ENCODE results near the gene CARF.
"Not testable (repeated sequence)": the region's sequence is repeated elsewhere in the genome, so short reads cannot be mapped to it uniquely, and the experiment has no call there.

CARF gene

DNA sequence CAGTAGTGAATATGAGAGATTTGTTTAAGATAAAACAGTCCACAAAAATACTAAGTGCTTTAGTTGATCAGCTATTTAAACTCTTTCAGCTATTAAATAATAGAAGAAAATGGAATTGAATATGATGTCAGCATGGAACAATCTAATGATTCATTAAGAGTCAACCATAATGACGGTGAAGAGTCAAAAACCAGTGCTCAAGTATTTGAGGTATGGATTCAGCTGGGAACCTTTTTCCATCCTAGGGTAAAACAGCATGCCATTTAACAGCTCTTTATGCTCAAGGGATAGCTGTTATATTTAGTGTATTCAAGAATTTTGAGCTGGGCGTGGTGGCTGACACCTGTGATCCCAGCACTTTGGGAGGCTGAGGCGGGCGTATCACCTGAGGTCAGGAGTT lies 29.7 kb downstream of the CARF start:
- DNase-seq = no peak

DNA sequence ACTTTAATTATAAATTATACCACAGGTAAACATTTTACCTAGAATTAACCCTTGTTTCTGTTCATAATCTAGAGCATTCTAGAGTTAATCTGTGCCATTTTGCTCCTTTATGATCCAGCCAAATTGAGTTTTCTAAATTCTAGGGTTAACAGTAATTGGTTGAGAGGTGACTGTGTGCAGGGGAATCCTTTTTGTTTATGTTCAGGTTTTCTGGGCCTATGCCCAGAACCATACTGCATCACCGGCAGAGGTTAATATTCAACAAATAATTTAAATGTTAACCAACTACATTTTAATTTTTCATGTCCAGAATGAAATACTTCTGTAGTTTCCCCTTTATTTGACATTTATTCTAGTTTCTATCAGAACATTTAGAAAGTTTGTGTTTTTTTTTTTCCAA lies 32.3 kb downstream of the CARF start:
- no peak for DNase-seq

DNA sequence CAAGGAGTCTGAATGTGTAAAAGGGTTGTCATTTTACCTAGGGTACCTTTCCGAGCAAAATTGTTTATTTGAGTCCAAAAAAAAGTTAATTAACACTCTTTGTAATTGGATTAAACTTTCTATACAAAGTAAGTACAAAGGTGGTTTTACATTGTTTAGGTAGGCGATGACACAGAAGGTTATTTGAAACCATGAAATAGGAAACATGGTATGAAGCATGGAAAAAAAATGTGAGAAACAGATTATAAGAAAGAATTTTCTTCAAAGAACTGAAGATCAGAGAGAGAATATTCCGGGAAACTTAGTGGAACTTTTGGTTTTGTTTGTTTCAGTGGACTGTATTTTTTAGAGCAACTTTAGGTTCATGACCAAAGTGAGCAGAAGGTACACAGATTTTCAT lies 32.7 kb downstream of the CARF start:
- DNase-seq = no peak

DNA sequence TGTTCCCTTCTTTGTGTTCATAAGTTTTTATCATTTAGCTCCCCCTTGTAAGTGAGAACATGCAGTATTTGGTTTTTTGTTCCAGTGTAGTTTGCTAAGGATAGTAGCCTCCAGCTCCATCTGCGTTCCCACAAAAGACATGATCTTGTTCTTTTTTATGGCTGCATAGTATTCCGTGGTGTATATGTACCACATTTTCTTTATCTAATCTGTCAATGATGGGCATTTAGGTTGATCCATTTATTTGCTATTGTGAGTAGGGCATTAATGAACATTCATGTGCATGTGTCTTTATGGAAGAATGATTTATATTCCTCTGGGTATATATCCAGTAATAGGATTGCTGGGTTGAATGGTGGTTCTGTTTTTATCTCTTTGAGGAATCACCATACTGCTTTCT lies 33.4 kb downstream of the CARF start:
- DNase-seq = no peak

DNA sequence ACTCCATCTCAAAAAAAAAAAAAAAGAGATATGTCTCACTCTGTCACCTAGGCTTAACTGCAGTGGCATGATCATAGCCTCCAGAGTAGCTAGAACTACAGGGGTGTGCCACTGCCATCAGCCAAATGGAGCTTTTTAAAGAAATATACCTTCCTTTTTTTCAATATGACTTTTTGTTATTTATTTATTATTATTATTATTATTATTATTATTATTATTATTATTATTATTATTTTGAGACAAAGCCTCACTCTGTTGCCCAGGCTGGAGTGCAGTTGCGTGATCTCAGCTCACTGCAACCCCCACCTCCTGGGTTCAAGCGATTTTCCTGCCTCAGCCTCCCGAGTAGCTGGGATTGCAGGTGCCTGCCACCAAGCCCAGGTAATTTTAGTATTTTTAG lies 37.3 kb downstream of the CARF start:
- not testable (repeated sequence) for DNase-seq

DNA sequence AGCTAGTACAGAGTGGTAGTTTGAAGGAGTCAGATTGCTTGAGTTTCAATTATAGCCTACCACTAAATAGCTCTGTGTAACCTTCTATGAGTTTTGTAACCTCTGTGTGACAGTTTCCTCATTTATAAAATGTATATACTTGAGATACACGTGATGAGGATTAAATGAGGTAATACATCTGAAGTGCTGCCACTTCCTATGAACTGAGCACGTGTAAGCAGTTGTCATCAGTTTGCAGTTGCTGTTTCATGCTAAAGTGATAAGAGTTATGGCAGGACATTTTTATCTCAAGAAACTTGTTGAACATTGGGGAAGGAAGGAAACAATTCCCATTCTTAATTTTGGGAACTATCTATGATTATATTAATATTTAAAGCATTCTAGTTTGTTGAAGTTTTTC lies 38.5 kb downstream of the CARF start:
- DNase-seq = peak; percentile 70

DNA sequence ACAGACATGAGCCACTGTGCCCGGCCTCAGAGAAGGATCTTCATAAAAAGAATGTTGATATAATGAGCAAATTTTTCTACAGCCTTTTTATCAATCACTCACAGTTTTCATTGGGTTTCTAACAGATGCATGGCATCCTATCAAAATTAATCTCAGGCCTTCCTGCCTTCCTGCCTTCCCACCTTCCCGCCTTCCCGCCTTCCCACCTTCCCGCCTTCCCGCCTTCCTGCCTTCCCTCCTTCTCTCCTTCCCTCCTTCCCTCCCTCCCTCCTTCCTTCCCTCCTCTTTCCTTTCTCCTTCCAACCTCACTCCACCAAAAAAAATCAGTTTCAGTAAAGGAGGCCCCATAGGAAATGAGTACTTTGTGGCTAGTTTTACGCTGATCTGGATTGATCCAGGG lies 48.4 kb downstream of the CARF start:
- DNase-seq = no peak

DNA sequence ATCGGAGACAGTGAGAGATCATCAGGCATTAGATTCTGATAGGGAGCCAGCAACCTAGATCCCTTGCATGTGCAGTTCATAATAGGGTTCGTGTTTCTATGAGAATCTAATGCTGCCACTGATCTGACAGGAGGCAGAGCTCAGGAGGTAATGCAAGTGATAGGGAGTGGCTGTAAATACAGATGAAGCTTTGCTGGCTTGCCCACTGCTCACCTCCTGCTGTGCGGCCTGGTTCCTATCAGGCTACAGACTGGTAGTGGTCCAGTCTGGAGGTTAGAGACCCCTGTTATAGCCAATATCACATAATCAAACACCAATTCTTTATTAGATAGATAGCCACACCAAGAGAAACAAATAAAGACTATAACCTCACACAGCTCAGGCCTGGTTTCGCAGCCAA lies 51.6 kb downstream of the CARF start:
- DNase-seq = no peak

DNA sequence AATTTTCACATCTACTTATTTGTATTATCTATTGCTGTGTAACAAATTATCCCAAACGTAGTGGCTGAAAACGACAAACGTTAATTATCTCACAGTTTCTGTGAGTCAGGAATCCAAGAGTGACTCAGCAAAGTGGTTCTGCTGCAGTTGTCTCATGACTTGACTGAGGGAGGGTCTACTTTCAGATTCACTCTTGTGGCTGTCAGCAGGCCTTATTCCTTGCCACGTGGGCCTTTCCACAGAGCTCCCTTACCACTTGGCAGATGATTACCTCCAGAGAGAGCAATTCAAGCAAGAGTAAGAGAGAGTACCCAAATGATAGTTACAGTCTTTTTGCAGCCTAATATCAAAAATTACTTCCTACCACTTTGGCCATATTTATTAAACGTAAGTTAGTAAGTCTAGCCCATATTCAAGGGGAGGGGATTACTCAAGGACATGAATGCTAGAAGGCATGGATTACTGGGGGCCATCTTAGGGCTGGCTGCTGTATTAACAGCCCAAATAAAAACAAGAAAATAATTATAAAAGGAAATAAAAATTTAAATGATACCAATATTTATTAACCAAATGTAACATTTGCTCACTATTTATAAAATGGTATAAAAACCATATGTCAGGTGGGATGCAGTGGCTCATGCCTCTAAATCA lies 53.9 kb downstream of the CARF start:
- DNase-seq = no peak

DNA sequence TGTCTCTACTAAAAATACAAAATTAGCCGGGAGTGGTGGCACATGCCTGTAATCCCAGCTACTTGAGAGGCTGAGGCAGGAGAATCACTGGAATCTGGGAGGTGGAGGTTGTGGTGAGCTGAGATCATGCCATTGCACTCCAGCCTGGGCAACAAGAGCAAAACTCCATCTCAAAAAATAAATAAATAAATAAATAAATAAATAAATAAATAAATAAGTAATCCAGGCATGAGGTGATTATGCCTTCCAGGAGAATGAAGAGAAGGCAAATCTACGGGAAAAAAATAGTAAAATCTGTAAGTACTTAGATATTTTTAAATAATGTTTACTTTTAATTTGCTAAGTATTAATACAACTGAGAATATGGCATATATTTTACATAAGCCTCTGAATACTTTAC lies 57.3 kb downstream of the CARF start:
- DNase-seq = not testable (repeated sequence)

DNA sequence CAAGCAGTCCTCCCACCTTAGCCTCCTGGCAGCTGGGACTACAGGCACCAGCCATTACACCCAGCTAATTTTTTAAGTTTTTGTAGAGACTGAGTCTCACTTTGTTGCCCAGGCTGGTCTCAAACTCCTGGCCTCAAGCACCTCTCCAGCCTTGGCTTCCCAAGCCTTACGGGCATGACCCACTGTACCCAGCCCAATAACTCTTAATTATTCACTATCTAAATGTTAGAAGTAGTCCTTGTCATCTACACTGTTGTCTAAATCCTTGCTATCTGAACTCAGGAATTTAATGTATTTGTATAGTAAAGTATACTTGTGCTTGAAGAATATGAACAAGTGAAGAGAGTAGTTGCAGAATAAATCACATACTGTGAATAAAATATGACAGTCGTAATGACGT lies 64.7 kb downstream of the CARF start:
- DNase-seq = no peak

DNA sequence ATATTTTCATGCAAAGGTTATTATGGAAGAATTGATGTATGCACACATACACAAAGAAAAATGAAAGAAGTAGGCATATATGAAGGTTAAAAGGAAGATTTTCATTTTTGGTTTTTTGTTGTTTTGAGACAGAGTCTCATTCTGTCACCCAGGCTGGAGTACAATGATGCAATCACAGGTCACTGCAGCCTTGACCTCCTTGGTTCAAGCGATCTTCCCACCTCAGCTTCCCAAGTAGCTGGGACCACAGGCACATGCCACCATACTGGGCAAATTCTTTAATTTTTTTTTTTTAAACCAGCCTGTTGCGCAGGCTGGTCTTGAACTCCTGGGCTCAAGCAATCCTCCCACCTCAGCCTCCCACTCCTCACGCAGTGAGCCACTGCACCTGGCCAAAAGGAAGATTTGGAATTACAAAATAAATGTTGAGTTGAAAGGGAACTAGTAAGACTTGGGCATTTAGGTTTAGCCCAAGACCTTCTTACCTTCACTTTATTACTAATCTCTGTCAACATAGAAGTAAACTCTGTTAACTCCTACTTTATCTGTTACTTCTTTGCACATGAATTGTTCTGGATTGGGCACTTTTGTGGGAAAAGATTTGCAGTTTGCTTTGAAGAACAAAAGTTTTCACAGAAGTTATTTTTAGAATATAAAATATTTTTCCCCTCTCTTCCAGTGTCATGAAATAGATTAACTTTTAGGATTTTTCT lies 70.9 kb downstream of the CARF start:
- no peak for DNase-seq

DNA sequence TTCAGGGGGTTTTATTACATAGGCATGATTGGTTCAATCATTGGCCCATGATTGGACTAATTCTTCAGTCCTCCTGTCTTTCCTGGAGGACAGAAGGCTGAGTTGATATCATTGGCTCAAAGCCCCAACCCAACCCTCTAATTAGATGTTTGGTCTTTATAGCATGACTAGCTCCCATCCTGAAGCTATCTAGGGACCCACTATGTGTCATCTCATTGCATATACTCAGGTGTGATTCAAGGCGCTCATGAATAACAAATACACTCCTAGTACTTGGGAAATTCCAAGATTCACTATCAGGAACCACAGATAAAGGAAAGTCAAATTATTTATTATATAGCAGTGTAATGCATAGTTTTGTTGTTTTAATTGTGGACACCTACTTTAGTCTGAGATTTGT lies 77.7 kb downstream of the CARF start:
- no peak for DNase-seq

DNA sequence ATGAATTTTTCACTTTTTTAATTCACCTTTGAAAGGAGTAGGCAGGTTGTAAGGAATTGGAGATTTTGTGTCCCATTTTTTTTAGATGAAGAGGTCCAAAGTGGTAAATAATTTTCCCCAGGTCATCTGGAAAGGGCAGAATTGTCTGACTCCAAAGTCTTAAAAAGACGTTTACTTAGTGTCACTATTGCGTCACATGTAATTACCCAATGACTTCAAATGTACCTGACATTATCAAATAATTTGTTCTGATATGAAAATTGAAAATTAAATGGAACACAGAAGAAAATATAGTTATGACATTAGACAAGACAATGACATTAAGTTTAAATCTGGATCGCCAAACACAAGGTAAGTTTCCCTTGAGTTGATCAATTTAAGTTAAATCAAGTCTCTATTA lies 78.4 kb downstream of the CARF start:
- no peak for DNase-seq

DNA sequence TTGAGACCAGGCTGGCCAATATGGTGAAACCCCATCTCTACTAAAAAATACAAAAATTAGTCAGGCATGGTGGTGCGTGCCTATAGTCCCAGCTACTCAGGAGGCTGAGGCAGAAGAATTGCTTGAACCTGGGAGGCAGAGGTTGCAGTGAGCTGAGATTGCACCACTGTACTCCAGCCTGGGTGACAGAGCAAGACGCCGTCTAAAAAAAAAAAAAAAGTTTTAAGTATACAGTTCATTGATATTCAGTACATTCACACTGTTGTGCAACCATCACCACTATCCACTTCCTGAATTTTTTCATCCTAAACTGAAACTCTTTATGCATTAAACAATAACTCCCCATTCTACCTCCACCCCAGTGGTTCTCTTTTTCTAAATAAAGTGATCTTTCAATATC lies 85.0 kb downstream of the CARF start:
- peak; percentile 52 for DNase-seq

DNA sequence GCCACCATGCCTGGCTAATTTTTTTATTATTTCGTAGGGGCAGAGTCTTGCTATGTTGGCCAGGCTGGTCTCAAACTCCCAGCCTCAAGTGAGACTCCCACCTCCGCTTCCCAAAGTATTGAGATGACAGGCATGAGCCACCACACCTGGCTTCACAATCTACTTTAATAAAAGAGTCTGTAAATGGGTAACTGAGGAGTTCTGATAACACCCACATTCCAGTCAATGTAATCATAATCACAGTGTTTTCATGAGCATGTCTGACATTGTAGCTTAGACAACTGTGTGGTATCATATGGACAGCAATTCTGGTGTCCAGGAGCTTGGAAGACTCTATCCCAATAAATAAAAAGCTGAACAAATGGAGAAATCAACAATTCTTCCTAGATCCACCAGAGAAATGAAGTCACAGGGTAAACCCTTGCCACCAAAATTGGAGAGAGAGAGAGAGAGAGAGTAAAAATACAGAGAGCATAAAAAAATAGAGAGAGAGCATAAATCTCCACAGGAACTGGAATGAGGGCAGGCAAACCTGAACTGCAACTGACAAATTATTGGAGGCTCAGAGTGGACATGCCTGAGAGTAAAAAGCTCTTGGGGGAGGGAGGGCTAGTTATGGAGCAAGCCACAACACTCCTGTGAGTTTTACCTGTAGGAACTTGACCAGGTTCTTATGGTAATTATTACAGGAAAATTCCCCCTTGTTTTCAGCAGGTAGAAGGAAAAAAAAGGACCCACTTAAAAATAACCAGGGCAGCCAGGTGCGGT lies 90.2 kb downstream of the CARF start:
- no peak for DNase-seq

DNA sequence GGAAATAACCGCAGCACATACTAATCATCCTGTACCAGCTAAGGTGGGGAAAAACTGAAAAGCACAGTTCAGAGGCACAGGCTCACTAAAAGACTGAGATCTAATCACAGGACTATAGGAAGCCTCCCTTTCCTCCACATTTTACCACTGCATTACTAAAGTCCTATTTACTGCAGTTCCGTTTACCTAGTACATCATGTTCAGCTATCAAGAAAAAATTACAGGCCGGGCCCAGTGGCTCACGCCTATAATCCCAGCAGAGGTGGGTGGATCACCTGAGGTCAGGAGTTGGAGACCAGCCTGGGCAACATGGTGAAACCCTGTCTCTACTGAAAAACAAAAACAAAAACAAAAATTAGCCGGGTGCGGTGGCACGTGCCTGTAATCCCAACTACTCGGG lies 91.6 kb downstream of the CARF start:
- no peak for DNase-seq

DNA sequence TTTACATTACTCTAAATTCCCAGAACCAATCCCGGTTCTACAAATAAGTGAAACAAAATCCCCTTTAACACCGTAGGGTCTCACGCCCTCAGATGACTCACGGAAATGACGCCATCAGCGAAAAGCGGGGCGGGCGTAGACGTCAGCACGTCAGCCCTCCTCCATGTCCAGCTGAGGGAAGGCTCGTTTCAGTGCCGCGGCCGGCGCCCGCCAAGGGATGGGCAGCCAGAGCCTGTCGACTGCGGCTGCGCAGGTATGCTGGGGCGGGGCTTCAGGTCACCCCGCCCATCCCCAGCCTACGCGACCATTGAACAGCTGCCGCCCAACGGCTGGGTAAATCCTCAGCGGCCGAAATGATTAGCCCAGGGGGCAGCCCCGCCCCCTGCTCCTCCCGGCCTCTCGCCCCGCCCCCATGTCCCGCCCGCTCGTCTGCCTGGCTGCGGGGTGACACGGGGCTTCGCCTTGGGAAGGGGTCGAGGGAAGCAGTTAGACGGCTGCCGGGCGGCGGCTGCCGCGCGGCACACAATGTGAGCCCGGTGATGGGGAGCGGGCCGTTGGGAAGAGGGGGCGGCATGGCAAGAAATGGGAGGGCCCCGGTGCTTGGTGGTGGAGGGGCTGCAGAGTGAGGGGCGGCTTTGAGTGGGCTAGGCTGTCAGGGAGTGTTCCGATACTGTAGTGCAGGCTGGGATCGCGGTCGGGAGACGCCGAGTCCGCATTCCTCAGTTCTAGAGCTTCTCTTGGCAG lies 102.6 kb downstream of the CARF start, which contains the start of gene NBEAL1:
NBEAL1 (plus strand) TSS at position 420 of the 744 bp plus-strand sequence. CDS start 1,510 bp downstream, outside the sequence.
- DNase-seq = peak; percentile 85

DNA sequence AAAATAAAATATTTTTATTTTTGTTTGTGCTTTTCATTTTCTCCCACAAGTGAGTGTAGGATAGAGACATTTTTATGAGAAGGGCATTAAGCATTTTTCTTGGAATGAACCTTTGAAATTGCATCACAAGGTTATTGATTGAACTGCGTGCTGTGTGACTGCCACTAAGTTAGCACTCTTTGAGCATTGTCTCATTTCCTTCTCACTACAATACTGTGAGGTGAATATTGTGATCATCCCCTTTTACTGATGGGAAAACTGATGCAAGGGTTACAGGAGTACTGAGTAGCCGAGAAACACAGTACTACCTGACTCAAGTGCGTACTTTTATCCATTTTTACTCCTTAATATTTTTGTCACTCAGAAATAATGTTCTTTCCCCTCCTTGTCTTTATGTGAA lies 104.6 kb downstream of the CARF start:
- no peak for DNase-seq

DNA sequence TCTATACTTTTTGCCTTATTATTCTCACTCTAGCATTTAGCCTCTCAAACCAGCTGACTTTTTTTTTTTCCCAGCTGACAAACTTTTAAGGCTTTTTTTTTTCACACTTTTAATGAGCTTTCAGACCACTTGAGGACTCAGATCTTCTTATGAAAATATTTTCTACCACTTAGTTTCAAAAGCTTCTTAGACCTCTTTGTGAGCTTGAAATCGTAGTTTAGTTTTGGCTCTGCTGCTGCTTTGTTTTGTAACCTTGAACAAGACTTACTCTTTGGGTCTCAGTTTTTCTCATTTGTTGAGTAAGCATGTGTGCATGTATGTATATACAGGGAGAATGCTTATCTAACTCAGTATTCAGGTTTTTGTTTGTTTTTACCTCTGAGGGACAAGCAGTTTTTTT lies 106.1 kb downstream of the CARF start:
- DNase-seq = no peak

DNA sequence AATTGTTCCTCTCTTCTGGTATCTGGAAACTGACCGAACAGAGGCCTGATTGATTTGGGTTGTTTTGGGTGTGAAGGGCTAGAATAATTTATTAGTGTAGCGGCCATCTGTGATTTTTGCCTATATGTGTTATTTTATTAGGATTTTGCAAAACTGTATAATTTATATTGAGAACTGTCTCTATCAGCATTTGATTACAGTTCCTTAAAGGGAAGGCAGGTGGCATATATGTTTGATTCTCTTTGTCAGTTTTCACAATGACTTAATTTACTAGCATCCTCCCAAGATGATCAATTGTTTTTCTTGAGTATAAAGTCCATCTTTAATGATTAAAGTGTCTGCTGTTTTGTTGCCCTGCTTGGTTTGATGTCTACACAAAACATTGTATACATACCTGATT lies 107.1 kb downstream of the CARF start:
- no peak for DNase-seq

DNA sequence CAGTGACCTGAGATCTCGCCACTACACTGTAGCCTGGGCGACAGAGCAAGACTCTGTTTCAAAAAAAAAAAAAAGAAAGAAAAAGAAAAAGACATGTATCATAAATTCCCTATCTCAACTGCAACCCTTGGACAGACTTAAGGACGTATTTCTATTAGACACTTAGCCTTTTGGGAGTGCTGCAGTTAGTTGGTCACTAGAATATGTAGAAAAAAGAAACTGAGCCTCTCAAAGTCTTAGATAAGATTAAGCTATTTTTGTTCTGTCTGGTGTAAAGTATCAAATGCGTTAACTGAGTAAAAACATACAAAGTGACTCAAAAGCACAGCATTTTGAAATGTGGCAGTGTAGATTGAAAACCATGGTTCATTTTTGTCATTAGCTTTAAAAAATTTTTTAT lies 109.9 kb downstream of the CARF start:
- no peak for DNase-seq

DNA sequence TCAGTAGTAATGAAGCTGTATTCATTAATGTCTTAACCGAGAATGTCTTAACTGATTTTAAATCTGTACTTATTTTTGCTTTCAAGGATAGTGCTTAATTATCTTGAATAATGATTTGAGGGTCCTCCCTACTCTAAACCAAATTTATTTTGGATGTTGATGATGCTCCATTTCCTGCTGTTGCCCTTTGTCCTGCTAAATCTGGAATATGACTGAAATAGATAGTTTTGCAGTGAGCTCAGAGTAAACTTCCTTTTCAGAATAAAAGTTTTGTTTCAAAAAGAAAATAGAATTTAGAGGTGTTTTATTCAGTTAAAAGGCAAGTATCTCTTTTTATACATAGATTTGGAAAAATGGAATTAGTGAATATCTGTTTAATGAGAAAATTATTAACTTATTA lies 110.7 kb downstream of the CARF start:
- DNase-seq = no peak
